RPMI7951 (cell line): ENCODE measurements around the gene SEC61A2. TPM values are rescaled to one million over a fixed set of nuclear protein-coding genes. Genes with fewer than 3 reads are reported as not detected.
"Not testable (repeated sequence)": the region's sequence is repeated elsewhere in the genome, so short reads cannot be mapped to it uniquely, and the experiment has no call there.

Experiments used
- DNase-seq: peaks from one replicate; pipeline ENCODE4 v3.0.0-alpha.2; 2012; ENCODE audit warnings: low read depth
- total RNA-seq: library from RNA; depleted of rRNA; stranded (reverse); fragments of >200 nt; shearing (Covaris generic); gene quantifications from 2 replicates; pipeline ENCODE4 v1.2.3, GENCODE V29; 2014

The SEC61A2 gene
- total RNA-seq, 1 experiment from 2014 or later: 11.4 TPM

- DNase-seq: no peak
Measured at GRCh38 chr10:12160664-12161063, 31.2 kb downstream of the SEC61A2 start.

GRCh38 chr10:12162927-12163326, 33.5 kb downstream of the SEC61A2 start:
- DNase-seq: no peak

- DNase-seq: no peak
Measured at GRCh38 chr10:12164085-12164484, 34.6 kb downstream of the SEC61A2 start.

GRCh38 chr10:12165036-12165435, 35.6 kb downstream of the SEC61A2 start:
- no peak for DNase-seq

- DNase-seq: no peak
Measured at GRCh38 chr10:12165999-12166775, 36.7 kb downstream of the SEC61A2 start.

GRCh38 chr10:12171512-12171911, 42.0 kb downstream of the SEC61A2 start:
- not testable (repeated sequence) for DNase-seq

GRCh38 chr10:12177642-12178041, 48.2 kb downstream of the SEC61A2 start:
- DNase-seq: peak; percentile 7

GRCh38 chr10:12179606-12180170, 50.2 kb downstream of the SEC61A2 start:
- DNase-seq: no peak

- no peak for DNase-seq
Measured at GRCh38 chr10:12180221-12180974, 50.9 kb downstream of the SEC61A2 start.

GRCh38 chr10:12181065-12181775, 51.7 kb downstream of the SEC61A2 start:
- DNase-seq: peak; percentile 73

GRCh38 chr10:12184165-12184564, 54.7 kb downstream of the SEC61A2 start:
- no peak for DNase-seq

GRCh38 chr10:12186323-12186722, 56.8 kb downstream of the SEC61A2 start:
- DNase-seq: peak; percentile 18

- DNase-seq: no peak
Measured at GRCh38 chr10:12187321-12187905, 57.9 kb downstream of the SEC61A2 start.

GRCh38 chr10:12188656-12189055, 59.2 kb downstream of the SEC61A2 start:
- no peak for DNase-seq

- DNase-seq: no peak
Measured at GRCh38 chr10:12189426-12189825, 59.9 kb downstream of the SEC61A2 start.

GRCh38 chr10:12191715-12192114, 62.2 kb downstream of the SEC61A2 start:
- no peak for DNase-seq

GRCh38 chr10:12193193-12193592, 63.7 kb downstream of the SEC61A2 start:
- no peak for DNase-seq

- peak; percentile 30 for DNase-seq
Measured at GRCh38 chr10:12194752-12195271, 65.3 kb downstream of the SEC61A2 start.

- DNase-seq: no peak
Measured at GRCh38 chr10:12195281-12195602, 65.8 kb downstream of the SEC61A2 start.

GRCh38 chr10:12195603-12196506, 66.4 kb downstream of the SEC61A2 start, which contains the start of the genes CDC123 and NUDT5:
Gene CDC123 (plus strand): TSS chr10:12196188. CDS start chr10:12196246, 58 bp downstream.
Gene NUDT5 (minus strand): TSS chr10:12195891. CDS start chr10:12186291, 9,600 bp downstream.
- DNase-seq: peak; percentile 91
